ENCODE measurements around the gene KTN1.

The KTN1 gene

GRCh38 chr14:55718551-55718950 lies 138.5 kb downstream of the KTN1 start:
- DNase-seq, result no peak

GRCh38 chr14:55720796-55721195 lies 140.8 kb downstream of the KTN1 start:
- no peak for DNase-seq

GRCh38 chr14:55721353-55721752 lies 141.3 kb downstream of the KTN1 start:
- no peak for DNase-seq

- DNase-seq, result no peak
These were observed 142.0 kb downstream of the KTN1 start for GRCh38 chr14:55722054-55722453.

DNA sequence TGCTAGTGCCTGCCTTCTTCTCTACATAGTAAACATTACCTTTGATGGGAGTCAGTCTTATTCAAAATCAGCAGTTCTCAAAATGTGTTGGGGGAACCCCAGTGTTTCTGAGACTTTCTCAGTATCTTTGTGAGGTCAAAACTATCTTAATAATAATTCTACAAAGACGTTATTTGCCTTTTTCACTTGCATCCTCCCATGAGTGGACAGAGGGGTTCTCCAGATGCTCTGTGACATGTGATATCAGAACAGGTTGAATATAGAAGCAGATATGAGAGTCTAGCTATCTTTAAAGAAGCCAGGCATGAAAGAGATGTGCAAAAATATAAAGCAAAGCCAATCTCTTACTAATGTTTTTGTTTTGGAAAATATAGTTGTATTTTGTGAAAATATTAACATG lies 144.7 kb downstream of the KTN1 start:
- DNase-seq, result no peak

DNA sequence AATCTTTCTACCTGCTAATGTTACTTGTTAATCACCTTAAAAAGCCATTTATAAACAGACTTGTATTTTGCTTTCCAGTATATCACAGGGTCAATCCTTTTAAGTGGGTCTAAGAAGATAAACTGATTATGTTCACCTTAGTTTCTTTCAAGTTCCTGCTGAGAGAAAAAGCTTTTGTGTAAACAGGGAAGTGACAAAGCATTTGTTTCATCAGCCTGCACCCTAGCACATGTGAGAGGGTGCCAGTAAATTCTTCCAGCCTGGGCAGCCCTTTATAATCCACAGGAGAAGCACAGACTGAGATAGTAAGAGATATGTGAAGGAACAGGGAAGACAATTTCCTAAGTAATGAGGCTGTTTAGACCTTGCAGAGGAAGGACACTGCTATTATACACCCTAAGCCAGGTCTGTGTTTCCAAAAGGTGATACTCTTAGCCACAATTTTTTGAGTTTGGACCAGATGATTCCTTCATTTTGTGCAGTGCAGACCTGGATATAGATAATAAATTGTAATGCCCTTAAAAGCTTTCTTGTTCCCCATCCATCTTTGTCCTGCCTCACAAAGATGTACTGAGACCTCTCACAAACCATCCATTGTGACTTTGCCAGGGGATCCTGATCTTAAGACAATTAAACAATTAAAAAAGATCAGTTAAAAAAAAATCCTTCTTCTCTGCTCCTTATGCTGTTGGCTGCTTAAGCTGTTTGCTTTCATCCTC lies 150.7 kb downstream of the KTN1 start:
- no peak for DNase-seq

GRCh38 chr14:55731311-55731872 lies 151.4 kb downstream of the KTN1 start:
- DNase-seq, result no peak

DNA sequence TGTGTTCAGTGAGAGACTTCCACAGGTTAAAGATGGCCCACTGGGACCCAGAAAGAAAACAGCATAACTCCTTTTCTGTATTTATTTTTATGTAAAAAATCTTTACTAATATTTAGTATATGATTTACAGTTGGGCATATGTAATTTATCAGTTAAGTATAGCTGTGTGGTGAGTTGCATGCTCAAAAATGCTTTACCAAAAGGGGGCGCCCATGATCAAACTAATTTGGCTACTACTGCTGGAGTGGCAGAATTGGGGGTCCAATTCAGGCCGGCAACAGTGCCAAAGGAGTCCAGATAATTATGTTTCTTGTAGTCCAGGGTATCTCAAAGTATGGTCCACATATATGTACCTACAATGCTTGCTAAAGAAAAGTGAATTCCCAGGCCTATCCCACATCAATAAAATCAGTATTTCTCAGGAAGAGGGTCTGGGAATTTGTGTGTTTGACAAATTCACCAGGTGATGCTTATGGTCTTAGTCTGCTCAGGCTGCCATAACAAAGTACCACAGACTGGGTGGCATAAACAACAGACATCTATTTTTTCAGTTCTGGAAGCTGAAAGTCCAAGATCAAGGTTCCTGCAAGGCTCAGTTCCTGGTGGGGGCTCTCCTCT lies 152.0 kb downstream of the KTN1 start:
- peak; percentile 43 to 63 for DNase-seq

- DNase-seq, result no peak
These were observed 153.6 kb downstream of the KTN1 start for GRCh38 chr14:55733599-55733998.
